GM12872 (cell line): Measurements from ENCODE around the gene CXXC5.

Experiments
- CTCF ChIP-seq: IDR thresholded peaks from 3 replicates; pipeline ENCODE4 v1.5.1; 2011; ENCODE audit warnings: low read depth, mild to moderate bottlenecking, low read length, moderate library complexity; ENCODE audit not compliant: insufficient read depth

CXXC5 gene

DNA sequence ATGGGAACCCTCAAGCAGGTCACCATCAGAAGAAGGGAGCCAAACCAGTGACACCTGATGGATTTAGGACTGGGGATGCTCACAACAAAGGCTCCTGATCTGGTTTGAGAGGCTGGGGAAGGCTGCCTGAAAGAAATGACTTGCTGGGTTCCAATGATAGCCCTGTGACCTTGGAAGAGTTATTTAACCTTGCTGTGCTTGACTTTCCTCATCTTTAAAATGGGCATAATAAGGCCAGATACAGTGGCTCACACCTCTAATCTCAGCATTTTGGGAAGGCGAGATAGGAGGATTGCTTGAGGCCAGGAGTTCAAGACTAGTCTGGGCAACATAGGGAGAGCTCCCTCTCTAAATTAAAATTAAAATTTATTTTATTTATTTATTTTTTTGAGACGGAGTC lies 83.9 kb downstream of the CXXC5 start:
- no peak for TF ChIP-seq CTCF

- TF ChIP-seq CTCF: no peak
Observed at GRCh38 chr5:139733010-139733688, 85.0 kb downstream of the CXXC5 start.
